Activated CD4-positive, alpha-beta T cell treated with anti-CD3 and anti-CD28 coated beads, Interleukin-2, amount 50 U/mL, for 24 hours (primary cell): Measurements from ENCODE around the gene AATF.

ENCODE experiments used
- DNase-seq, 2 donors: peaks; one replicate each; pipeline ENCODE4 v3.0.0-alpha.2; 2020; ENCODE audit warnings: low read depth in 1 of 2, low spot score in 1 of 2

Gene AATF

GRCh38 chr17:37098910-37099664 is 150.3 kb downstream of the AATF start:
- no peak for DNase-seq

- DNase-seq, result no peak
Observed at GRCh38 chr17:37100231-37100630, 151.5 kb downstream of the AATF start.

- no peak for DNase-seq
Observed at GRCh38 chr17:37101306-37101705, 152.6 kb downstream of the AATF start.

- no peak for DNase-seq
Observed at GRCh38 chr17:37103231-37103630, 154.5 kb downstream of the AATF start.

- no peak for DNase-seq
Observed at GRCh38 chr17:37106049-37106448, 157.3 kb downstream of the AATF start.
